ENCODE measurements around the gene PPP1R14C.

DNA sequence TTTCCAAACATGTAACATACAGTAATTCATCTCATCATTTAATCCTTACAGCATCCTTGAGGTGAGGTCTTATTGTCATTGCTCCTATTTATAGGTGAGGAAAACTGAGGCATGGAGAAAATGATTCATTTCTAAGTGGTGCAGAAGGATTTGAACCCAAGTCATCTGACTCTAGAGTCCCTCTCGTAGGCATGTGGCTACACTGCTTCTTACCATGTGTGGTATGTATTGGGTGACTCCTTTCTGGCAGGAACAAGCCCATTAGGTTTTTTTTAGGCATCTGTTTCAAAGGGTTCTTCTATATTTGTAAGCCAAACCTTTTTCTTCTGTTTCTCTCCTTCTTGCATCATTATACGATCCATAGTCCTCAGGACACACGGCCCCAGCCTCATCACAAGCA, 94.8 kb downstream of the PPP1R14C start:
- TF ChIP-seq, protein P1, sequence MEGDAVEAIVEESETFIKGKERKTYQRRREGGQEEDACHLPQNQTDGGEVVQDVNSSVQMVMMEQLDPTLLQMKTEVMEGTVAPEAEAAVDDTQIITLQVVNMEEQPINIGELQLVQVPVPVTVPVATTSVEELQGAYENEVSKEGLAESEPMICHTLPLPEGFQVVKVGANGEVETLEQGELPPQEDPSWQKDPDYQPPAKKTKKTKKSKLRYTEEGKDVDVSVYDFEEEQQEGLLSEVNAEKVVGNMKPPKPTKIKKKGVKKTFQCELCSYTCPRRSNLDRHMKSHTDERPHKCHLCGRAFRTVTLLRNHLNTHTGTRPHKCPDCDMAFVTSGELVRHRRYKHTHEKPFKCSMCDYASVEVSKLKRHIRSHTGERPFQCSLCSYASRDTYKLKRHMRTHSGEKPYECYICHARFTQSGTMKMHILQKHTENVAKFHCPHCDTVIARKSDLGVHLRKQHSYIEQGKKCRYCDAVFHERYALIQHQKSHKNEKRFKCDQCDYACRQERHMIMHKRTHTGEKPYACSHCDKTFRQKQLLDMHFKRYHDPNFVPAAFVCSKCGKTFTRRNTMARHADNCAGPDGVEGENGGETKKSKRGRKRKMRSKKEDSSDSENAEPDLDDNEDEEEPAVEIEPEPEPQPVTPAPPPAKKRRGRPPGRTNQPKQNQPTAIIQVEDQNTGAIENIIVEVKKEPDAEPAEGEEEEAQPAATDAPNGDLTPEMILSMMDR (conservative IDR thresholded peaks at IDR 0.05; ENCODE audit: low read depth, low read length): no peak
- no peak for TF ChIP-seq EZH2 (IDR thresholded peaks at IDR 0.05; ENCODE audit: borderline replicate concordance, low read depth, low read length, poor library complexity, severe bottlenecking)

All from A673 (cell line).